Naive thymus-derived CD8-positive, alpha-beta T cell (primary cell): ENCODE data around the gene FSHR. TPM values are rescaled to one million over a fixed set of nuclear protein-coding genes. Genes with fewer than 3 reads are reported as not detected.

ENCODE experiments used
- ATAC-seq, 2 donors: fragments of 150-1000 bp; cut with Tn5 transposase in 1 of 2; sonication (Bioruptor Pico), chemical (Tn5 transposase) in 1 of 2; 1 replicate in 1 of 2; 2 replicates in 1 of 2; pipeline ENCODE4 v1.10.0; 2021; ENCODE audit warnings: mild to moderate bottlenecking in 2 of 2, moderate library complexity in 2 of 2
- POLR2A ChIA-PET: fragments of 350-600 bp; sonication (Branson Sonifier 250); formaldehyde crosslinking; loops from one replicate; lab custom pipeline; 2021; ENCODE audit warnings: antibody characterized with exemption; lab: Charles Lee
- DNase-seq, 10 donors: peaks; one replicate each; pipeline versions ENCODE4 v3.0.0 to v3.0.0-alpha.2; 2020 to 2022
- H3K27ac Mint-ChIP-seq, 10 donors: one replicate each; pipeline ENCODE4 v1.8.0; 2020 to 2022; ENCODE audit warnings: mild to moderate bottlenecking in 10 of 10, mixed read lengths in 10 of 10, moderate library complexity in 4 of 10, inconsistent platforms in 1 of 10
- H3K27me3 Mint-ChIP-seq, 5 donors: one replicate each; pipeline ENCODE4 v1.8.0; 2021 to 2022; ENCODE audit warnings: mixed read lengths in 5 of 5
- H3K36me3 Mint-ChIP-seq, 3 donors: one replicate each; pipeline ENCODE4 v1.8.0; 2020 to 2022; ENCODE audit warnings: mixed read lengths in 3 of 3, mild to moderate bottlenecking in 2 of 3, inconsistent platforms in 1 of 3
- H3K4me1 Mint-ChIP-seq, 4 donors: one replicate each; pipeline ENCODE4 v1.8.0; 2021 to 2022; ENCODE audit warnings: mixed read lengths in 4 of 4
- H3K4me3 Mint-ChIP-seq, 10 donors: one replicate each; pipeline ENCODE4 v1.8.0; 2020 to 2022; ENCODE audit warnings: mild to moderate bottlenecking in 10 of 10, mixed read lengths in 10 of 10, moderate library complexity in 6 of 10, inconsistent platforms in 1 of 10
- H3K9me3 Mint-ChIP-seq, 9 donors: one replicate each; pipeline ENCODE4 v1.8.0; 2020 to 2022; ENCODE audit warnings: mixed read lengths in 9 of 9, mild to moderate bottlenecking in 3 of 9, inconsistent platforms in 1 of 9, moderate library complexity in 1 of 9
- polyA plus RNA-seq, 3 donors: library from polyadenylated mRNA; unstranded; fragments of 300-500 nt; fragmentation: Illumina TruSeq; gene quantifications; one replicate each; pipeline ENCODE4 v1.2.3, GENCODE V29; 2021
- total RNA-seq, 8 experiments: library from RNA in 2 of 8; stranded (reverse) in 2 of 8; gene quantifications; one replicate each; pipeline ENCODE4 v1.2.3 and lab custom pipeline; 2021 to 2026

FSHR gene
- total and polyA plus RNA-seq, 5 experiments from 2014 or later: not detected

DNA sequence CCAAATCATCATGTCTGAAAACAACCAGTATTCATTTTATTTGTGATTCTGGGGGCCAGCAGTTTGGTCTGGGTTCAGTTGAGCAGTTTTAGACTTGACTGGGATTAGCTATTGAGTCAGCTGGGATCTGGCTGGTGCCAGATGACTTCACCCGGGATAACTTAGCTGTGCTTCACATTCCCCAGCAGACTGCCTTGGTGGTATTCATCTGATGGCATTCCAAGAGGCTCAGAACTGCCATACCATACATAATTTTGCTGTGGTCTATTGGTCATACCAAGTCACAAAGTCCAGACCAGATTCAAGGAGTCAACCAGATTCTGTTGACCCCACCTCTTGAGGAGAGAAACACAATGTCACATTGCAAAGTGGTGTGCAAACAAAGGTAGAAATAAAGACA, 7.8 kb upstream of the FSHR start:
- Mint-ChIP-seq H3K27me3 (no peaks in the 10 kb centered on the region), H3K36me3 (no peaks in the 10 kb centered on the region), H3K27ac (no peak overlapping the region), H3K4me3 (no peak overlapping the region), H3K4me1 (no peaks in the 10 kb centered on the region), H3K9me3 (peaks cover 0 to 12% (median 0%) of the 10 kb centered on the region in 9 donors)
- no peak for DNase-seq
- ATAC-seq: no peak
- POLR2A ChIA-PET: no interaction called here

DNA sequence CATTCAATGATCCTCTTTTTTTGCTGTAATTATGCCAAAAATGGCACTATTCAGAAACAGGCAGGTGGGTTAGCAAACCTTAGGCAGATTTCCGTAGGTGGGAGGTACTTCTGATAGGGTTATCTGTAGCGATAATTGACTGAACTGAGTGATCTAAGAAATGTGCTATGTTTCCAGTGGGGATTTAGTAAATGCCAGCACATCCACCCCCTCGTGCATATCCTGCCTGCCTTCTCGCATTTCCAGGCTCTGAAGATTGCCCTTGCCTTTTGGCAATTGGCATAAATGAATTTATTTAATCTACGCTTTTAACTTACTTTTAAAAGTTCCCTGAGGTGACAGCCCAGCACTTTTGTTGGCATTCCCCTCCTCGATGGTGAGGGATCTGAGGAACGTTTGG, 576 bp upstream of the FSHR start:
- H3K27me3 Mint-ChIP-seq: no peaks in the 10 kb centered on the region
- H3K4me1 Mint-ChIP-seq: no peaks in the 10 kb centered on the region
- no peaks in the 10 kb centered on the region for H3K36me3 Mint-ChIP-seq

DNA sequence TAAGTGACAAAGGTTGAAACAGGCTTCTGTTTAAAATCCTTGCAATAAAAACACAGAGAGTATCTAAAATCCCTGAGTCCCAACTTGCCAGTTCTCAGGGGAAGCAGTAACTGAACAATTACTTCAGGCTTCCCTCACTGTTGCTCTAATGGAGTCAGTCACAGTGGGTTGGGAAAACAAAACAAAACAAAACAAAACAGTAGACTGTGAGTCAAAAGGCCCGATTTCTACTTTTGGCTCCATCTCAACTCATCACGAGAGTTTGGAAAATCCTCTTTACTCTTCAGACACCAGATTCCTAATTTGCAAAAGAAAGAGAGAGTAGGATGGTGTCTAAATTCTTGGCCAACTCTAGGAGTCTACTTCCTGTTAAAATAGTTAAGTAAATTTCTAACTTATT, 1.1 kb downstream of the FSHR start:
- Mint-ChIP-seq H3K9me3 (peaks cover 0 to 10% (median 0%) of the 10 kb centered on the region in 9 donors), H3K4me3 (no peak overlapping the region), H3K4me1 (no peaks in the 10 kb centered on the region), H3K36me3 (no peaks in the 10 kb centered on the region), H3K27ac (no peak overlapping the region), H3K27me3 (no peaks in the 10 kb centered on the region)
- POLR2A ChIA-PET: no interaction called here
- ATAC-seq: no peak
- no peak for DNase-seq

More for the DNA sequence above, 576 bp upstream of the FSHR start:
- POLR2A ChIA-PET: no interaction called here
- DNase-seq (no peak), ATAC-seq (no peak)
- Mint-ChIP-seq H3K4me3 (no peak overlapping the region), H3K27ac (no peak overlapping the region), H3K9me3 (peaks cover 0 to 6% (median 0%) of the 10 kb centered on the region in 9 donors)

DNA sequence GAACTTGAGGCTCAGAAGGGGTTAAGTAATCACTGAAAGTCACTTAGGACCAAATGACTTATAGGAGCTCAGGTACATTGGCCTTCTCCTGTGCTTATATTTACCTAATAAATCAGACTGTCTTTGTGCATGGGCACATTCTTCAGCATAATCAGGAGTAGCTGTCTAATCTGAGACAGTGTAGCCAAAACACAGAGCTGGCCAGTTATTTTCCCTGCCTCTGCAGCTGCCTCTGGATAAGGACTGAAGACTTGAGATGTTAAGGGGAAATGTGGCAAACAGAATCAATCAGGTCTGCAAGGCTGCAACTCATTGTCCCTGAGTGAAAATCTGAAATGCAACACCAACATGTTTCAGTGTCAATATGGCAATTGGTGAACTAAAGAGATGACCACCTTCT, 1.5 kb downstream of the FSHR start:
- no peak overlapping the region for H3K27ac Mint-ChIP-seq
- POLR2A ChIA-PET: no interaction called here
- DNase-seq (no peak), ATAC-seq (no peak)
- no peak overlapping the region for H3K4me3 Mint-ChIP-seq
- H3K4me1 Mint-ChIP-seq: no peaks in the 10 kb centered on the region
- H3K36me3 Mint-ChIP-seq: no peaks in the 10 kb centered on the region
- H3K9me3 Mint-ChIP-seq: peaks cover 0 to 13% (median 0%) of the 10 kb centered on the region in 9 donors
- H3K27me3 Mint-ChIP-seq: no peaks in the 10 kb centered on the region

DNA sequence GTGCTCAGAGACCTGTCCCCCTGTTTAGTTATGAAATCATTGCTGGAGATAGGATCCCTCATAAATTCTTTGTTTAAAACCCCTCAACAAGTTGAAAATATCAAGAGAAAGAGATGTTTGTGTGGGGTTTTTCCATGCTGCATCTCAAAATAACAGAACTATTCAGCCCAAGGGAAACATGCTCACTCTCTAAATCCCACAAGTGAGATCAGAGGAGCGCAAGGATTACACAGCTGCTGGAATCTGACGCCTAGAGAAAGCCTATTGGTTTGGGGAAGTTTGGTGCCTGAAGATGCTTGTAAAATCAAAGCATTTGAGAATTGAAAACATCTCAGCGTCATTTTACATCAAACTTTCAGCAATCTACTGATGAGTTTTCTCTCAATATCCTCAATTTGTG, 7.9 kb downstream of the FSHR start:
- POLR2A ChIA-PET: no interaction called here
- ATAC-seq (no peak), DNase-seq (no peak)
- H3K4me1 Mint-ChIP-seq: no peaks in the 10 kb centered on the region
- H3K27ac Mint-ChIP-seq: no peak overlapping the region
- H3K9me3 Mint-ChIP-seq: peaks cover 0 to 8% (median 2%) of the 10 kb centered on the region in 9 donors
- no peak overlapping the region for H3K4me3 Mint-ChIP-seq
- peaks cover 0 to 4% (median 0%) of the 10 kb centered on the region in 5 donors for H3K27me3 Mint-ChIP-seq
- no peaks in the 10 kb centered on the region for H3K36me3 Mint-ChIP-seq

DNA sequence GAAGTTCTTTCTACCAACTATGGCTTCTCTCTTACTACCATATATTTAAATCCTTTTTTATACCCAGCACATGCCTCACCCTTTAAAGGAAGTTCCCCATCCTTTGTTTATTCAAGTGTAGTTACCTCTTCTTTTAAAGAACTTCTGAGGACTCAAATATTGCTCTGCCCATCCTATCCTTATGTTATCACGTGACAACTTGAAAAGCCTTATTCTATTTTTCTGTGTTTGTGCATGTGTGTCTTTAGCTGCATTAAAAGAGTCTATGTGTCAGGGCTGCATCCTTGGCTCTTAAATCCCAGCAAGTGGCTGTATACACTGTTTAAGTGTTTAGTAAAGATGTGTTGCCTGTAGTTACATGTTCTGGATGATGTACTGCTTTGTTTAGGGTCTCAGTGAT, 22.5 kb downstream of the FSHR start:
- no peak overlapping the region for H3K4me3 Mint-ChIP-seq
- H3K4me1 Mint-ChIP-seq: peaks cover 0 to 2% (median 0%) of the 10 kb centered on the region in 4 donors
- ATAC-seq (no peak), DNase-seq (no peak)
- peaks cover 0 to 3% (median 0%) of the 10 kb centered on the region in 5 donors for H3K27me3 Mint-ChIP-seq
- no peak overlapping the region for H3K27ac Mint-ChIP-seq
- POLR2A ChIA-PET: no interaction called here
- H3K9me3 Mint-ChIP-seq: peaks cover 1 to 31% (median 14%) of the 10 kb centered on the region in 9 donors
- peaks cover 0 to 6% (median 0%) of the 10 kb centered on the region in 3 donors for H3K36me3 Mint-ChIP-seq

DNA sequence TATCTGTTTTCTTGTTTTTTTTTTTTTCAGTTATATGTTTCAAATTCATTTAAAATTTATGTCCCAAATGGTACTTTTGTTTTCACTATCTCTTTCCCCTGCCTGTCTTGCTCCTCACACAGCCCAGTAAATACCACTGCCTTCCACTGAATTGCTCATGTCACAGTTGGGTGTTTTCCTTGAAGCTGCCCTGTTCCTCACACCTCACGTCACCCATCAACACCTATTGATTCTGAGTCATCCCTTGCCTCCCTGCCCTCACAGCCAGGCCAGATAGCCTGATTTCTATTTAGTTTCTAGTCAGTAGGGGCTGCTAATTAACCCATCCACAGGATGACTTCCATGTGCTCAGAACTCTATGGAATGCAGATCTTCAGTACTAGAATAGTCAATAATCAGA, 25.3 kb downstream of the FSHR start:
- no peak for ATAC-seq
- H3K4me1 Mint-ChIP-seq: peaks cover 0 to 2% (median 0%) of the 10 kb centered on the region in 4 donors
- POLR2A ChIA-PET: no interaction called here

DNA sequence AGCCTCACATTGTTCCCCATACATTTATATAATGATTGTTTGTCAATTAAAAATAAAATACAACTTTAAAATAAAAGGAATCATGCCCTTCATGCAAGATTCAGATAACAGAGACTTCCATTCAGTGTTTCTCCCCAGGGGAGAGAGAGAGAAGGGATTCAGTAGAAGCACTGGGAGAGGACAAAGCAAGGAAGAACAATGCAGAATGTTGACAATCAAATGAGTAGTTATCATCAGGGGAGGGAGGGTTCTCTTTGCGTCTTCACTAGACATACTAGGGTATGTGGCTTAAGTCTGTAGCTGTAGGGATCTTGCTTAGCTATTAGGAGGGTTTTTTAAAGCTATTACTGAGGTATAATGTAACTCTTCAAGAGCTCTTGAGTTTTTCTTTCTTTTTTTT, 30.7 kb downstream of the FSHR start:
- POLR2A ChIA-PET: no interaction called here
- H3K36me3 Mint-ChIP-seq: no peaks in the 10 kb centered on the region

More for the DNA sequence above, 25.3 kb downstream of the FSHR start:
- H3K27me3 Mint-ChIP-seq: peaks cover 0 to 4% (median 0%) of the 10 kb centered on the region in 5 donors
- H3K27ac Mint-ChIP-seq: no peak overlapping the region
- H3K36me3 Mint-ChIP-seq: peaks cover 0 to 6% (median 0%) of the 10 kb centered on the region in 3 donors
- no peak overlapping the region for H3K4me3 Mint-ChIP-seq
- peaks cover 0 to 31% (median 15%) of the 10 kb centered on the region in 9 donors for H3K9me3 Mint-ChIP-seq
- DNase-seq: no peak

DNA sequence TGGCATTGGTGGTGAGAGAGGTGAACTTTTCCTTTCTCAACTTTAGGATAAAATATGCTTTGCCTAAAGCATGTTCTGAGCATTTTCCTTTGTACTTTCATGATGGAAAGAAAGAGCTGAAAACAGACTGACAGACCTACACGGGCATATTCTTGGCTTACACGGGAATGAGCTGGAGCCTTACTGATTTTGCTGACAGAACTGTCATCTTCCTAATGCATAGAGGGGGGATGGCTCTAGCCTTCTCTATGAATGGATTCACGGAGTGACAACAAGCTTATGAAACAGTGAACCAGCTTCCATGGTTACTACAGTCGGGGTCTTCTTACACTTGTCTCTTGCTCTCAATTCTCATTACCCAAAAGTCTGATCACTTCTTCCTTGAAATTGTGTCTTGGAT, 32.2 kb downstream of the FSHR start:
- peaks cover 0 to 9% (median 0%) of the 10 kb centered on the region in 5 donors for H3K27me3 Mint-ChIP-seq
- POLR2A ChIA-PET: no interaction called here
- H3K4me3 Mint-ChIP-seq: no peak overlapping the region
- H3K36me3 Mint-ChIP-seq: no peaks in the 10 kb centered on the region
- peaks cover 0 to 9% (median 2%) of the 10 kb centered on the region in 9 donors for H3K9me3 Mint-ChIP-seq
- no peak for ATAC-seq
- no peak overlapping the region for H3K27ac Mint-ChIP-seq
- H3K4me1 Mint-ChIP-seq: no peaks in the 10 kb centered on the region
- DNase-seq: no peak

More for the DNA sequence above, 30.7 kb downstream of the FSHR start:
- H3K4me3 Mint-ChIP-seq: no peak overlapping the region
- H3K4me1 Mint-ChIP-seq: no peaks in the 10 kb centered on the region
- ATAC-seq (no peak), DNase-seq (no peak)
- peaks cover 0 to 9% (median 0%) of the 10 kb centered on the region in 5 donors for H3K27me3 Mint-ChIP-seq
- peaks cover 0 to 14% (median 2%) of the 10 kb centered on the region in 9 donors for H3K9me3 Mint-ChIP-seq
- H3K27ac Mint-ChIP-seq: no peak overlapping the region

DNA sequence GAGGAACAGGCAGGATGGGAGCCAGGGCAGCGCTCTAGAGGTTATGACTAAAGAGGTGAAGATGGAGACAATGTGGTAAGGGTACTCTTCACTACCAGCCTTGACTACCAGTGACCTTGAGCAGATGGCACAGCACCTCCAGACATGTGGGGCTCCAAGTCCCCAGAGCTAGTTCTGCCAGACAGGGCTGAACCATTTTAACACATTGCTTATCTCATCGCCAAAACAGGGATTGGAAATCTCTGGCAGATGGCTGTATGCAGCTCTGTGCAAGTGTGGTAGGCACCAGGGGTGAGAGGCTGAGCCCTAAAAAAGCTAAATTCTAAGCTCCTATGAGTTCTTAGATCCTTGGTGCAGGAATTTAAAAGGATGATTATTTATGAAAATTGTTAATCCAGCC, 41.3 kb downstream of the FSHR start:
- DNase-seq (no peak), ATAC-seq (no peak)
- peaks cover 0 to 8% (median 0%) of the 10 kb centered on the region in 9 donors for H3K9me3 Mint-ChIP-seq
- no peak overlapping the region for H3K4me3 Mint-ChIP-seq
- H3K4me1 Mint-ChIP-seq: no peaks in the 10 kb centered on the region
- H3K27me3 Mint-ChIP-seq: peaks cover 0 to 14% (median 3%) of the 10 kb centered on the region in 5 donors
- H3K36me3 Mint-ChIP-seq: no peaks in the 10 kb centered on the region
- no peak overlapping the region for H3K27ac Mint-ChIP-seq
- POLR2A ChIA-PET: no interaction called here

DNA sequence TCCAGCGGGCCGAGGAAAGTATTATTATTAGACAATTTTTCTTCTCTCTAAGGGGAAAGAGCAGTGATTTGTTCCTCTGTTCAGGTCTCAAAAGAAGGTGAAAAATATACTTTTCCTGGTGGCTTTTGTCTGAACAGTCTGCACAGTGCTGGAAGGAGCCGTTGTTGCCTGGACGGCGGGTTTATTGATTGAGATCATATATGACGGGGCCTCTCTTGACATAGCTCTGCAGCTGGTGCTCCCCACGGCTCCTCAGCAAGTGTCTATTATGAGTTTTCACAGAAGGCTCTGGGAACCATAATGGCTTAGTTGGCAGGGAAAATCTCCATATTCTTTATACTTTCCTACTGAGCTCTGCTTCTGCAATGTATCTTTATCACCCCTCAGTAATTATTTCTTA, 42.9 kb downstream of the FSHR start:
- POLR2A ChIA-PET: no interaction called here
- Mint-ChIP-seq H3K4me1 (no peaks in the 10 kb centered on the region), H3K27ac (no peak overlapping the region), H3K4me3 (no peak overlapping the region), H3K27me3 (peaks cover 0 to 14% (median 3%) of the 10 kb centered on the region in 5 donors), H3K36me3 (no peaks in the 10 kb centered on the region), H3K9me3 (peaks cover 0 to 6% (median 2%) of the 10 kb centered on the region in 9 donors)
- no peak for ATAC-seq
- no peak for DNase-seq

DNA sequence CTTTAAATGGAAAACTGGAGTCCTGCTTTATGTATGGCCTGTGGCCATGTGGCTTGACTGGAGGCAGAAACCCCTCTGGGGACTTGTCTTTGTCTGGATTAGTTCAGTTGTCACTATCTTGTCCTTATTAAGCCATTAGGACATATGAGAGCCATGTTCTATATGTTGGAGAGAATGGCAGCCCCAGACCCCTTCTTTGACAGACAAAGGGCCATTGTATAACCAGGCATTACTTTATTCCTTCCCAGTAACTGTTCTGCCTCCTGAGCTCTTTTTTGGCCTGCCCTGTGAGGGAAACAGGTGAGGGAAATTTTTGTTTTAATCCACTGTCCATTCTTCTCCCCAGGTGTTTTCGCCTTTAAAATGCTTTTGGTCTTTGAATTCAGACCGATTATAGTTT, 43.3 kb downstream of the FSHR start:
- H3K9me3 Mint-ChIP-seq: peaks cover 0 to 6% (median 3%) of the 10 kb centered on the region in 9 donors
- no peaks in the 10 kb centered on the region for H3K36me3 Mint-ChIP-seq
- H3K27ac Mint-ChIP-seq: no peak overlapping the region
- POLR2A ChIA-PET: no interaction called here
- H3K4me3 Mint-ChIP-seq: no peak overlapping the region
- H3K4me1 Mint-ChIP-seq: no peaks in the 10 kb centered on the region
- ATAC-seq (no peak), DNase-seq (no peak)
- peaks cover 0 to 14% (median 3%) of the 10 kb centered on the region in 5 donors for H3K27me3 Mint-ChIP-seq

DNA sequence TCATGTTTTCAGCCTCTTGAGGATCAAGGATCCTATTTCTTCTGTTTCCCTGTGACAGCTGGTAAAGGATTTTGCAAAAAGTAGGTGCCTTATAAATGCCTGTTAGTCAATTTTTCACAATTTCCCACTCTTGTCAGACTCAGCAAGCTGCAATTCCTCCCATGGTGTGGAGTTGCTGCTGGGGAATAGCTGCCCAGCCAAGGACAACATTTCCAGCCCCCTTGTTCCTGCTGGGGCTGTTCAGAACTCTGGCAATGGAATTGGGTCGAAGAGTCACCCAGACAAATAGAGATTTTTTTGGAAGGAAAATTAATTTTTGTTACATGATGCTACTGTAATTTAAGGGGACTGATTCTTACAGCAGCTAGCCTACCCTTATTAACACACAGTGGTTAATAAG, 43.7 kb downstream of the FSHR start:
- H3K4me1 Mint-ChIP-seq: no peaks in the 10 kb centered on the region
- ATAC-seq: no peak
- DNase-seq: no peak
- no peak overlapping the region for H3K27ac Mint-ChIP-seq
- POLR2A ChIA-PET: no interaction called here
- no peaks in the 10 kb centered on the region for H3K36me3 Mint-ChIP-seq
- no peak overlapping the region for H3K4me3 Mint-ChIP-seq
- H3K9me3 Mint-ChIP-seq: peaks cover 0 to 9% (median 2%) of the 10 kb centered on the region in 9 donors
- H3K27me3 Mint-ChIP-seq: peaks cover 0 to 14% (median 3%) of the 10 kb centered on the region in 5 donors

DNA sequence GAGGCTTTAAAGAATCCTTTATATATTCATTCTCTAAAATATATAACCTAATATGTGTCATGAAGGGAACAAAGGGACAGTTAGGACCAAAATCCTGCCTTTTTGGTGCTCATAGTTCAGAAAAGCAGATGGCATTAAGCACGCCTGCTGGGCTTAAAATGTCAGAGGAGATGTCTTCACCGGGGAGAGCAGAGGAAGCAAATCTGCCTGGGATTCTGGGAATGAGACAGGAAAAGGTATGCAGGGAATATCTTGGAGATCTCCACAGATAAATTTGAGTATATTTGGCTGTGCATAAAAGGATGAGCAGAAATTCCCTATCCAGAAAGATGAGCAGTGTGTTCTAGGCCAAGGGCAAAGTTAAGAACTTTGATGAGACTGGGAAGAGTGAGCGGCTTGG, 45.5 kb downstream of the FSHR start:
- H3K4me1 Mint-ChIP-seq: no peaks in the 10 kb centered on the region
- POLR2A ChIA-PET: no interaction called here
- ATAC-seq (no peak), DNase-seq (no peak)
- H3K27ac Mint-ChIP-seq: no peak overlapping the region
- H3K36me3 Mint-ChIP-seq: no peaks in the 10 kb centered on the region
- peaks cover 0 to 9% (median 2%) of the 10 kb centered on the region in 9 donors for H3K9me3 Mint-ChIP-seq
- no peak overlapping the region for H3K4me3 Mint-ChIP-seq
- H3K27me3 Mint-ChIP-seq: peaks cover 0 to 14% (median 3%) of the 10 kb centered on the region in 5 donors
